ENCODE results near the gene HEXD.
"Not testable (repeated sequence)": the region's sequence is repeated elsewhere in the genome, so short reads cannot be mapped to it uniquely, and the experiment has no call there.

HEXD gene

DNA sequence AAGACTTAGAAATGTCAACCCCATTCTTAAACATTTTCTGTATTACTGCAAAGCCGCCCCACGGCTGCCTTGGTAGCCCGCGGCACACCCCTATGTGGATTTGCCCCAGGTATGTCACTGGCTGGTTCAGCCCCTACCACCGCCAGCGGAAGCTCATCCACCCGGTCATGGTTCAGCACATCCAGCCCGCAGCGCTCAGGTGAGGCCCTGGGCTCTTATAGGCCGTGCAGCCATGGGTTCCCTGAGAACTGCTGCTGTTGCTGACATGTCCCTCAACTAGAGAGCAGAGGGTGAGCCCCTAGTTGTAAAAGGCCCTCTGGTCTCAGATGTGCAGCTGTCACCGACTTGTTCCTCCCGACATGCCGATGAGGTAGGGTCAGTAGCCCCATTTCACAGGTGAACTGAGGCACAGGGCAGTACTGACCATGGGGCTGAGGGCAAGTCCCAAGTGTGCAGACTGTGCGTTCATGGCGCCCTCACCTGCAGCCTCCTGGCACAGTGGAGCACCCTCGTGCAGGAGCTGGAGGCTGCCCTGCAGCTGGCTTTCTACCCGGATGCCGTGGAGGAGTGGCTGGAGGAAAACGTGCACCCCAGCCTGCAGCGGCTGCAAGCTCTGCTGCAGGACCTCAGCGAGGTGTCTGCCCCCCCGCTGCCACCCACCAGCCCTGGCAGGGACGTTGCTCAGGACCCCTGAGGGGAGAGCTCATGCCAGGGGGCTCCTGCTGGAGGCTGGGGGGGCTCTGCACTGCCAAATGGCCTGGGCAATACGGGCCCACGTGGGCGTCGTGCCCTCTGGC, 23.7 kb downstream of the HEXD start:
- no peak for DNase-seq

DNA sequence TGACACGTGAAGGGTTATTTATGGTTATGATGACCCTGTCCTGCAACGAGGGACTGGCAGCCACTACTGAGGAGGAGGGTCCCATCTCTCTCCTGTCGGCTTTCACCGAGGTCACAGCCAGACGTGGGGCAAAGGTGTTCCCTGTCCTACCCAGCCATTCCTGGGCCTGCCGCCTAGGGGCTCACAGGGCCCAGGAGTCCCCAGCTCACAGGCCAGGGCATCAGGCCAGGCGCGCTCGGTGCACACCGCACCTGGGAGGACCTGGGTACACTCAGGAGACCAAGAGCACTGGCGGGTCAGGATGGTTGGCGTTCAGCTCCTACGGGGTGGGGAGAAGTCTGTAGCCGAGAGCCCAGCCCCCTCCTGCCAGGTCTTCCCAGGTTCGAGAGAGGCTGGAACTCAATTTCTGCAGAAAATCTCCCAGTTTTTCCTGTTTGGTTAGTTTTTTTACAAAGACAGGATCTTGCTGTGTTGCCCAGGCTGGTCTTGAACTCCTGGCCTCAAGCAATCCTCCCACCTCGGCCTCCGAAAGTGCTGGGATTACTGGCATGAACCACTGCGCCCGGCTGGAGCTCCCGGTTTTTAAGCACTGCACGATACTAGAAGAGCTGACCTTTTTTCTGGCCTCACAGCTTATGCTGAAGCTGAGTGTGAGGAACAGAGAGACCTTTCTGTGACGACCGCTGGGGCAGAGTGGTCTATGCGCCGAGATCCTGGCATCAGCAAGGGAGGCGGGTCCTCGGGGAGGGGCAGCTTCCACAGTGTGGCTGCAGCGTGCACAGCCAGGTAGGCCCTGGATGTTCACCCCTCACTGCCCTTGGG, 24.7 kb downstream of the HEXD start:
- no peak for DNase-seq

DNA sequence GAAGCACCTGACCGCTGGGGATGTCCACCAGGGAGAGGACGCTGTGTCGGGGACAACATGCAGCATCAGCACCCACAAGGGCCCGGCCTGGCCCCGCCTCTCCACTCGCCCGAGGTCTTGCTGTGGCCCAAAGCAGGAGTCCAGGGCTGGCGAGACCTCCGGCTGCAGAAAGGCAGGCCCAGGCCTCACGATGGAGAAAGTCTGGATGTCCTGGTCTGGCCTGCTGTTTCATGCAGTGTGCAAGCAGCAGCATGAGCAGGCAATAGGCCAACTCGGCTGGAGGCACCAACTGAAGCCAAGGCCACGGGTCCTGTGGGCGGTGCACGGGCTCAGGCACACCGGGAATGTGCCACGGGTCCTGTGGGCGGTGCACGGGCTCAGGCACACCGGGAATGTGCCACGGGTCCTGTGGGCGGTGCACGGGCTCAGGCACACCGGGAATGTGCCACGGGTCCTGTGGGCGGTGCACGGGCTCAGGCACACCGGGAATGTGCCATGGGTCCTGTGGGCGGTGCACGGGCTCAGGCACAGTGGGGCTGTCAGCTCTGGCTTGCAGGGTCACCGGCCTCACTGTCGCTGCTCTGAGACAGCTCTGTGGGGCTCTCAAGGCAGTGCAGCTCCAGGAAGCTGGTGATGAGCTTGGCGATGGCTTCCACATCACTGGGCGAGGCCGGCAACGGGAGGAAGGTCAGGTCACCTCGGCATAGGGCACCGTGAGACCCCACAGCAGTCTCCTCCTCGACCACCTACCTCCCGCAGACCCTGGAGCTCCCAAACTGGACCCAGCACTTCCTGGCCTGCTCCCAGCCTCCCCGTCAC, 25.5 kb downstream of the HEXD start:
- no peak for DNase-seq

DNA sequence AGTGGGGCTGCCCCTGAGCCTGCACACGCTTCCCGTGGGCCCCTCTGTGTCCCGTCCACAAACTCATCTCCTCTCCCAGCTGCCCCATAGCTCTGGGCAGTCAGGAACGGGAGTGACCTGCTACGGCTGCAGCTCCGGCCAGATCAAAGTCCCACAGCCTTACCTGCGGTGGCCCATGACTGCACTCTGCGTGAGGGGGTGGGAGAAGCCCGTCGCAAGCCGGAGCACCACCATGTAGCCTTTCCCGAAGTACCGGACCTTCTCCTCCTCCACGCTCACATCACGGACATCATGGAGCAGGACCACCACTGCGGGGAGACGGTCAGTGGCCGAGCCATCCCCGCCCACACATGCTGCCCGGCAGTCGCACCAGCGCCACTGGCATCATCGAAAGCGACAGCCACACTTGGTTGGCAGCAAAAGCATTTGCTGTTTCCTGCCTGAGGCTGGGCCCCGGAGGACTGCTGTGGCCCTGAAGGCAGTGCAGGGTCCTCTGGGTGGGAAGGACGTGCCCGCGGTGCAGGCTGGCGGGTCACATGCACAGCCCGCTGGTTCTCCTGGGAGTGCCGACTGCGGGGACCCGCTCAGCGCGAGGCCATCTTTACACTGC, 26.2 kb downstream of the HEXD start:
- no peak for DNase-seq

DNA sequence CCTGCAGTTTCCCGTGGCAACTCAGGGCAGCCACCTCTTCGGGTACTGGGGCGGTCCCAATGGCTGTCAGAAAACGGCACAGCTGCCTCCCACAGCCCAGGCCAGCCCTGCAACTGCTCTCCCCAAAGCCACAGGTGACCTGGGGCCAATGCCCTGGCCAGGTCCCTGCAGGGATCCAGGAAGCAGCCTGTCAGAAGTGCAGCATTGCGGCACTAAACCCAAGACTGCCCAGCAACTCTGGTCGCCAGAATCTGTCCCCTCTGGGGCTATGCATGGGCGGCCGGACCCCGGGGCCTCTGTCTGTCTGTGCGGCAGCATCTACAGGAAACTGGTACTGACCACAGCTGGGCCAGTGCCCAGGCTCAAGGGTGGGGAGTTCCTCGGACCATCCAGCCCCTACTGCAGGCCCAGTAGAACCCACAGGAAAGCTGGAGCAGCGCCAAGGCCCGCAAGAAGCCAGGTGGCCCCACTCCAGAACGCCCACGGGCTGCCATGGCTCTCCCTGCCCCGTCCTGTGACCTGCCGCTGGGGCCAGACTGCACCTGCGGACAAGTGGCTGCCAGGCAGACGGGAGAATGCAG, 26.9 kb downstream of the HEXD start:
- DNase-seq, result no peak

DNA sequence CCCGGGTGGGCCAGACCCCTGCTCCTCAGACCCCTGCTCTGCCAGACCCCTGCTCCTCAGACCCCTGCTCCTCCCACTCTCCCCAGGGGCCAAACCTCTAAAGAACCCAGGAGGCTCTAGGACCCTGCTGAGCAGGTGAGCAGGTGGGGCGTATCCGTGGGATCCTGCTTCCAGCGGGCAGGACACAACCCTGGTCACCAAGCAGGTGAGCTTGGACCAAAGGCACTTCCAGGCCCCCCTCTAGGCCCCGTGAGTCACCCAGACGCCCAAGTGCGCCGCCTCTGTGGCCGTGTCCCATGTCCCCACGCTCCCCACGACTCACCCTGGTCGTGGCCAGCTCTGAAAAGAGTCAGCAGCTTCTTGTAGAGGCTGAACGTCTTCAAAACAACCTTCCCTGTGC, 27.4 kb downstream of the HEXD start:
- DNase-seq, result no peak

DNA sequence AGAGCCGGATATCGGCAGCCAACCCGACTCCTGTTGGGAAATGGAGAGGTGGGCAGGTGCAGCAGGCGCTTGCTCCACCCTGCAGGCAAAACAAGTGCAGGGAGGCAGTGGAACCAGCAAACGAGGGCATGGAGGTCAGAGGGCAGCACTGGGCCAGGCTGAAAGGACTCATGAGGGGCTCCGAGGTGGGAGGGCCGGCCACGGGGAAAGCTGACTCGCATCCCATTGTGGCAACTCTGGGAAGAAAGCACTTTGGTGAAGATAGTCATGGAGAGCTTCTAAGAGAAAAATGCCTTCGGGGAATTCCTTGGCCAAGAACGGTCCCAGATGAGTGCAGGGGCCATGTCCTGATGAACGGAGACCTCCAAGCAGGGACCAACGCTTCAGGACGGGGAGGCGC, 28.0 kb downstream of the HEXD start:
- DNase-seq, result no peak

DNA sequence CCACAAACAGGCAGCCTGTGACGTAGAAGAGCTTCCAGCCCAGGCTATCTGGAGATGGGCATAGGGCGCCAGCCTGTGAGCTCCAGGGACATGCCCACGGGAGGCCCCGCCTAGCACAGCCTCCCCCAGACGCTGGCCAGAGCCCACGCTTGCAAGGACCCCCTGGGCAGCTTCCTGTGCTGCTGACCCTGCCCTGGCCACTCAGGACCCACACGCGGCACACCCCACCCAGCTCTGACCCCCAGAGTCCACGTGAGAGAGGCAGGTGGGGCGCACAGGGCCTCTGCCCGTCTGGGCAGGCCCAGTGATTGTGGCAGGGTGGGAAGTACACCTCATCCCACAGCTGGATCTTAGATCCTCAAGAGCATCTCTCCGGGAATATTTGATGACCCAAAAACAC, 28.5 kb downstream of the HEXD start:
- no peak for DNase-seq

DNA sequence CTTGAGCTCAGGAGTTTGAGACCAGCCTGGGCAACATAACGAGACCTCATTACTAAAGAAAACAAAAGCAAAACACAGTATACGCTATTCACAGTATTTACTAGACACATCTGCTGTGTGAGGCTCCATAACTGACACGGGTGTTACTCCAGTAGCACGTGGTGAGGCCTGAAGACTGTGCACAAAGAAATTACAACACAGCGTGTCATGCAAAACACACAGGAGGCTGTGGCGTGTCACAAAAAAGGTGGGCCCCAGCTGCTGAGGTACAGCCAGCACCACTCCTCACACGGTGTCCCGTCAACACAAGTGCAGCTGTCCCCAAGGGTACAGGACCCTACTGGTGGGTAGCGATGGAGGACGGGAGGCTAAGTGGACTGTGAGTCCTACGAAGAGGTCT, 29.7 kb downstream of the HEXD start:
- no peak for DNase-seq

DNA sequence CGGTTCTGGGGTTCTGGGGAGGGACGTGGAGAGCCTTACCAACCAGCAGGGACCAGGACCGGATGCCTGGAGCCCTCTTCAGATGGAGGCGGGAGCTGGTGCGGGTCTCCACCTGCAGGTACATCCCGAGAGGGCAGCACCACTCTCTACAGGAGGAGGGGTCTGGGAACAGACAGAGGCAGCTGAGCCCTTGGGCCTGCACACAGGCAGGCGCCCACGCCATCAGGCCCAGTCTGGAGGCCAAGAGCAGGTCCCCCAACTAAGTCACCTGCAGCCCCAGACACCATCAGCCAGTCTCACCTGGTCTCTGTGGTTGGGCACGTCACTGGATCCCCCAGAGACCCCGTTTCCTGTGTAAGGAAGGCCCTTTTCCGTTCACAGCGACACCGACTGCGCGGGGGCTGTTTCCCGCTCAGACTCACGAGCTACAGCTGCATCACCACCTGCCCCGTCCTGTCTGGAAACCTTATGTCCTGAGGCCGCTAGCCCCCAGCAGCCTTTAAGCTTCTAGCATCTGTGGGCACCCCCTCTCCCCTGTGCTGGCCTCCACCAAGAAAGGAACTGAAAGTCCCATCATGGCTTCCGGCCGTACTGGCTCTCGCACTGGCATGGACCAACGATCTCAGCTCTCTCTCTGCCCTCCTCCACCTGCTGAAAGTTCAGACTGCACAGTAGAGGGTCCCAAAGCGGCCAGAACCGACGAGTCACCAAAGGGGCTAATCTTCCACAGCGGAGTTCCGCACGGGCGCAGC, 31.2 kb downstream of the HEXD start:
- DNase-seq, result peak in 1 of 2 donors; percentile 48

DNA sequence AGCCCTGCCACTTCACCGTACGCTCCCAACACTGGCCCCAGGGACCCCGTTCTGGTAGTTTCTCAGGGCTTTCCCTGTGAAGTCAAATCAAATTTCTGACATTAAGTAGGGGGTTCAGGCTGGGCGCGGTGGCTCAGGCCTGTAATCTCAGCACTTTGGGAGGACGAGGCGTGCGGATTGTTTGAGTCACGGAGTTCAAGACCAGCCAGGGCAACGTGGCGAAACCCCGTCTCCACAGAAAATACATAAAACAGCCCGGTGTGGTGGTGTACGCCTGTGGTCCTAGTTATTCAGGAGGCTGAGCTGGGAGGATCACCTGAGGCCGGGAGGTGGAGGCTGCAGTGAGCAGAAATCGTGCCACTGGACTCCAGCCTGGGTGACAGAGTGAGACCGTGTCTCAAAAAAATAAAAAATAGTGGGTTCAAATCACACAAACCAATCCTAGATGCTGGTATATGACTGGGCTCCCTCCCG, 31.8 kb downstream of the HEXD start:
- peak in 1 of 2 donors; percentile 4 for DNase-seq

DNA sequence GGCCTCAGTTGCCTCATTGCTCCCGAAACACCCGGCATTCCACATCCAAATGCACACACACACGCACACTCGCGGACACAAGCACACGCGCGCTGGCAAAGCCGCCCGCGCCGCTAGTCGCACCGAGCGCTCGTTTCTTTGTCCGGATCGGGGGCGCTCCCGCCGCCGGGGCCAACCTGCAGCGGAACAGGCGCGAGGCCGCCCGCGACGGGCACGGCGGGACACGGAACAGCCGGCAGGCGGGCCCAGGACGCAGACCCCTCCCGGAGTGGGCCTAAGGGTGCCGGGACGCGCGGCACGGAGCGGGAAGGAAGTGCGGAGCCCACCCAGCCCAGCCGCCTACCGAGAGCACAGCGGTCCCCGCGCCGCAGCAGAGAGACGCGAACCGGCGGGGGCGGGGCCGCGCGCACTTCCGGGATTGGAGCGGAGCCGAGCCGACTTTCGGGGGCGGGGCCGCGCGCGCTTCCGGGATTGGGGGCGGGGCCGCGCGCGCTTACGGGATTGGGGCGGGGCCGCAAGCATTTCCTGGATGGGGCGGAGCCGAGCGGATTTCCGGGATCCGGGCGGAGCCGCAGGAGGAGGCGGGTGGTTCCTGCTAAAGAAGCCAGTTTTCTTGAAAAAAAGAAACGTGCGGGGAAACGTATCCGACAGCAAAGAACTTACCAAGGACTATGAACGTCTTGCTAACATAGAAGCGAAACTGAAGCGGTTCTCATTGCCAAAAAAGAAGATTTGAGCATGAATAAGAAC, 32.4 kb downstream of the HEXD start, which contains the start of gene CYBC1:
TSS of gene CYBC1 (minus strand) at position 396 of the 750 bp plus-strand sequence. CDS start 1,498 bp downstream, outside the sequence.
- DNase-seq, result peak; percentile 96 to 97

DNA sequence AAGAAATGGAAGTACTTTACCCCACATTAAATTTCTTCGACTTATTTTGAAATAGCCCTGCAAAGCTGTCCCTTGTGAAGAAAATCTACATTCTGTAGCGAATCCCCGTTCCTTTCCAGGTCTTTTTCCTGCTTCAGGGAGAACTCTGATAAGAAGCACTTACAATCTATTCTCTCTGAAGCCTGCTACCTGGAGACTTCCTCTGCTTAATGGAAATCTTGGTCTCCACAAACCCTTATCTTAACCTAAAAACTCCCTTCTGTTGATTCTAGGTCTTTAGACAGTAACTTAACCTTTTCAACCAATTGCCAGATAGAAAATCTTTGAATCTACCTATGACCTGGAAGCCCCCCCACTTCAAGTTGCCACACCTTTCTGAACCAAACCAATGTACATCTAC, 34.0 kb downstream of the HEXD start:
- no peak for DNase-seq

DNA sequence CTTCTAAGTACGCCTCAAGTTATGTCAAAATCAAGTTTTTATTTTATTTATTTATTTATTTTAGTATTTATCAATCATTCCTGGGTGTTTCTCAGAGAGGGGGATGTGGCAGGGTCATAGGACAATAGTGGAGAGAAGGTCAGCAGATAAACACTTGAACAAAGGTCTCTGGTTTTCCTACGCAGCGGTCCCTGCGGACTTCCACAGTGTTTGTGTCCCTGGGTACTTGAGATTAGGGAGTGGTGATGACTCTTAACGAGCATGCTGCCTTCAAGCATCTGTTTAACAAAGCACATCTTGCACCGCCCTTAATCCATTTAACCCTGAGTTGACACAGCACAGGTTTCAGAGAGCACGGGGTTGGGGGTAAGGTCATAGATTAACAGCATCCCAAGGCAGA, 35.0 kb downstream of the HEXD start:
- not testable (repeated sequence) for DNase-seq

DNA sequence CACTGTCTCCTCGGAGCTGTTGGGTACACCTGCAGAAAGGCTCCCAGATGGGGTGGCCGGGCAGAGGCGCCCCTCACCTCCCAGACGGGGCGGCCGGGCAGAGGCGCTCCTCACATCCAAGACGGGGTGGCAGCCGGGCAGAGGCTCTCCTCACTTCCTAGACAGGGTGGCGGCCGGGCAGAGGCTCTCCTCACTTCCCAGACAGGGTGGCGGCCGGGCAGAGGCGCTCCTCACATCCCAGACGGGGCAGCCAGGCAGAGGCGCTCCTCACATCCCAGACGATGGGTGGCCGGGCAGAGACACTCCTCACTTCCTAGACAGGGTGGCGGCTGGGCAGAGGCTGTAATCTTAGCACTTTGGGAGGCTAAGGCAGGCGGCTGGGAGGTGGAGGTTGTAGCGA, 35.6 kb downstream of the HEXD start:
- not testable (repeated sequence) for DNase-seq

DNA sequence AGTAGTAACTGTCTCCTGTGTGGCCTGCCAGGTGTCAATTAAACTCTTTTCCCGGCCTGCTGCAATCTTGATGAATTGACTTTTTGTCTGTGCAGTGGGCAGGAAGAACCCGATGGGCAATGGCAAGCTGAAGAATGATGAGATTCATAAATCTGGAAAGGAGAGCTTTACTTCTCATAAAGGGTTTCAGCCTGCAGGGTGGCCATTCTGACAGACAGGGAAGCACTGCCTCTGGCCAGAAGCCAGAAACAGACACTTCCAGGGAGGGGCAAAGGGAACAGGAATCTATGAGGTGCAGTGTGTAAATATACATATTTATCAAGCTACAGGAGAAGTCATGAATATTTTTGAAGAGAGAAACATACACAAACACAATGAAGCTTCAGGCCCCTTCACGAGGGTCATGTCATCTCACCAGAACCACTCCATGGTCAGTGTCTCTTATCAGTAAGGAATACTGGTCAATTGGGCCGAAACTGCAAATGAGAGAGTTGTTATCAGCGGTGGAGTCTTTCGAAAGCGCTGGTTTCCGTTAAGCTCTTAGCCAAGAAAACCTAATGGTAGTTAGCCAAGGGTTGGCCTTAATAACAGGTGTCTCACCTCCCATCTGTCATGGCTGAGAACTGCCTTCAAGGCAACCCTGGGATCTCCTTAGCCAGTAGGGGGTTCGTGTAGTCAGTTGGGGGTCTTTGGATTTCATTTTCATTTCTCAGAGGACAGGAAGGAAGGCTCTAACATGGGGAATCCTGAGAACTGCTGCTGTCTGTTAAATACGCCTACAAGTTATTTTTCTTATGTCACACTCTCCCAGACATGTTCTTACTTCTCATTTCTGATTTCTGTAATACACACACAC, 39.2 kb downstream of the HEXD start:
- peak; percentile 66 to 81 for DNase-seq

DNA sequence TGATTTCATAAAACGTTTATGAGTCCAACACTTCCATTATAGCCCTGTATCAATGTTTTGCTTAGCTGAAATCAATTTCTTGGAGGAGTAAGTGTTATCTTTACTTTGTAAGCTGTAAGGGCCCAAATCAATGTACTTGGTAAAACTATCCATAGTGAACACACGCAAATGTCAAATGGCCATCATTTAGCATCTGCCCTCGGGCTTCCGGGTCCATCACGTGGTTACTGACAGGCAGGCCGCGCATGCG, 39.7 kb downstream of the HEXD start:
- DNase-seq, result peak; percentile 92 to 95

DNA sequence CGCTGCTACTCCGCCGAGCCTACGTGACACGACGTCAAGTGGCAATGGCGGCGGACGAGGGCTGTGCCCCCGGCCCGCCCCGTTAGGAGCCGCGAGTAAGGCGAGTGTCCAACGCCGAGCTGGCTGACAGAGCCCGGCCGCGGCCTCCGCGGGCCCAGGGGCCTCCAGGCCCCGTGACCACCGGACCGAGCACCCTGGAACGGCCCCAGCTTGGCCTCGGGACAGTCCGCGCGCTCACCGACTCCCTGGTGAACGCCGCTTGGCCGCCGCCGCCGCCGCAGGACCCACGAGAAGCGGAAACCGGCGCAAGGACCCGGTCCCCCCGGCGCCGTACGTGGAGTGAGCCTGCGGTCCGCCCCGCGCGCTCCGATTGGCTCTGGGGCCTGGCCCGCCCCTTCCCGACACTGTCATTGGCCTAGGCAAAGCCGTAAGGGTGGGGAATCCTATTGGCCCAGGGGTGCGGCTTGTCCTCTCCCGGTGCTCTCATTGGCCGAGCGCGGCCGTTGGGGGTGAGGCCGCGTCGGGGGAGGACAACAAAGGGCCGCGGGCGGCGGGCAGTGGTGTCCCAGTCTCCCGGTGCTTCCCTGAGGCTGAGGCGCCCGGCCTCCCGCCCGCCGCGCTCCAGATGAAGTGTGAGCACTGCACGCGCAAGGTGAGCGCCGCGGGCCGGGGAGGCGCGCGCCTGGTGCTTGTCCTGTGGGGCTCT, 40.2 kb downstream of the HEXD start, which contains the start of gene NARF:
TSS of gene NARF (plus strand) at position 563 of the 706 bp plus-strand sequence. CDS start at position 626, 63 bp downstream.
- DNase-seq, result peak; percentile 98 to 99

DNA sequence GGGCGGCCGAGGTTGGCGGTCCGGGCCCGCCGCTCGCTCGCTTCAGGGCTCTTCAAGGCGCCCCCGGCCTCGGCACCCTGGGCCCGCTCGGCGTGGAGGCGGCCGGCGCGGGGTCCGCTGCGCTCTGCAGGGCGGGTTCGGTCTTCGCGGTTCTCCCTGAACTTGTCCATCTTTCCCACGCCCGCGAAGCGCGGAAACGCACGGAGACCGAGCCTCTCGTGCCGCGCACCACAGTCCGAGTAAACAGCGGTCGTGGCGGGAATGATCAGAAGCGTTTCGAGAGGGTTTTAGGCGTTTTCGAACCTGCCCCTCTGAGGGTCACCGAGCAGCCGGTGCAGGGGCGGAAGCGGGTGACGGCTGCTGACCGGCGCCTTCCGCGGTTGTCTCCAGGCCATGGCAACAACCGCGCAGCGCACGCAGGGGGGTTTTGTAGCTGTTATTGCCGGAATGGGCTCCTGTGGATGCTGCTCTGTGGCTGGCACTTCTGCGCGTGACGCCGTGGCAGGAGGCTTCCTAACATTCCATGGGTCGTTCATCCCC, 40.8 kb downstream of the HEXD start:
- DNase-seq, result peak; percentile 8 to 22
